ENCODE results near the gene HECW1.

HECW1 gene

DNA sequence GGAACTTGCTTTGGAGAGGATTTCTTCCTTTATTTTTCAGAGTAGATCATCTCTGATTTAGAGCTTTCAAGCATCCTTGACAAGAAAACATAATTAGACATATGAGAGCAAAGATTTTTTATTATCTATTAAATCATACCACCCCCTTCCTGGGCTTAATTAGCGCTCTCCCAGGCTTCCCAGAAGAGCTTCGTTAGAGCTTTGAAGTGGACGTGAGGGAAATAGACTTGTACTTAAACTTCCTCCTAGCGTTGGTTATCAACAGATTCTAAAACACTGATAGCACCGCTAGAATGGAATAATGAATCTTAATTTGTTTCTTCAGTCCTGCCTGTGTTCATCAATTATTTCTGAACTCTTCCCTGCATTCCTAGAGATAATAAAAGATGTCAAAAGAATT lies 296.5 kb downstream of the HECW1 start:
- no peak overlapping the region for H3K27ac ChIP-seq
- TF ChIP-seq, protein P1, sequence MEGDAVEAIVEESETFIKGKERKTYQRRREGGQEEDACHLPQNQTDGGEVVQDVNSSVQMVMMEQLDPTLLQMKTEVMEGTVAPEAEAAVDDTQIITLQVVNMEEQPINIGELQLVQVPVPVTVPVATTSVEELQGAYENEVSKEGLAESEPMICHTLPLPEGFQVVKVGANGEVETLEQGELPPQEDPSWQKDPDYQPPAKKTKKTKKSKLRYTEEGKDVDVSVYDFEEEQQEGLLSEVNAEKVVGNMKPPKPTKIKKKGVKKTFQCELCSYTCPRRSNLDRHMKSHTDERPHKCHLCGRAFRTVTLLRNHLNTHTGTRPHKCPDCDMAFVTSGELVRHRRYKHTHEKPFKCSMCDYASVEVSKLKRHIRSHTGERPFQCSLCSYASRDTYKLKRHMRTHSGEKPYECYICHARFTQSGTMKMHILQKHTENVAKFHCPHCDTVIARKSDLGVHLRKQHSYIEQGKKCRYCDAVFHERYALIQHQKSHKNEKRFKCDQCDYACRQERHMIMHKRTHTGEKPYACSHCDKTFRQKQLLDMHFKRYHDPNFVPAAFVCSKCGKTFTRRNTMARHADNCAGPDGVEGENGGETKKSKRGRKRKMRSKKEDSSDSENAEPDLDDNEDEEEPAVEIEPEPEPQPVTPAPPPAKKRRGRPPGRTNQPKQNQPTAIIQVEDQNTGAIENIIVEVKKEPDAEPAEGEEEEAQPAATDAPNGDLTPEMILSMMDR (conservative IDR thresholded peaks at IDR 0.05), result no peak

DNA sequence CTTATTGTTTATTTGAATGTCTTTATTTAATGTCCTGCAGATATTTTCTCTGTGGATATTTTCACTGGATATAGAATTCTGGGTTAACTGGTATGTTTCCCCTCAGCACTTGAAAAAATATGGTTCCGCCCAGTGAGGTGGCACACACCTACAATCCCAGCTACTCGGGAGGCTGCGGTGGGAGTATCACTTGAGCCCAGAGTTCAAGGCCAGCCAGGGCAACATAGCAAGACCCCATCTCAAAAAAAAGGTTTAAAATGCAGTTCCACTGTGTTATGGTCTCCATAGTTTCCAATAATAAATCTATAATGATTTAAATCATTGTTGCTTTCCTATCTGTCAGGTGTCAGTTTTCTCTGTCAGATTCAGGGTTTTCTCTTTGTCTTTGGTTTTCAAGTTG lies 305.0 kb downstream of the HECW1 start:
- no peak overlapping the region for H3K27ac ChIP-seq
- TF ChIP-seq, protein P1 (conservative IDR thresholded peaks at IDR 0.05), result no peak

DNA sequence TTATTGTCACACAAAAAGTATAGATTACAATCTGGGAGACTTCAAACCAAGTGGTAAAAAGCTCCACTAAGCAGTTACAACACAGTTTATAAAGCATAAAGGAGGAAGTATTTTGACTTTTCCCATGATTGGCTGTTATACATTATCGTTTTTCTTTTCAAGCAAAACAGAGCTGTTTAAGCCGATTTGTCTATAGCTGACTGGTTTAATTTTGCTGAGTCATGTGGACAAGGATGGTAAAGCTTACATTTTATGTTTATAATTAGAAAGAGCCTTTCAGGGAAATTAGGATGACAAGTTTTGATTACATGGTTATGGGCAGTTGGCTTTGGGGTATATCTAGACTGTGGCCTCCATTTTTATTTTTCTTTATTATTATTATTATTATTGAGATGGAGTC lies 318.0 kb downstream of the HECW1 start:
- TF ChIP-seq, protein P1 (conservative IDR thresholded peaks at IDR 0.05), result no peak
- no peak overlapping the region for H3K27ac ChIP-seq

DNA sequence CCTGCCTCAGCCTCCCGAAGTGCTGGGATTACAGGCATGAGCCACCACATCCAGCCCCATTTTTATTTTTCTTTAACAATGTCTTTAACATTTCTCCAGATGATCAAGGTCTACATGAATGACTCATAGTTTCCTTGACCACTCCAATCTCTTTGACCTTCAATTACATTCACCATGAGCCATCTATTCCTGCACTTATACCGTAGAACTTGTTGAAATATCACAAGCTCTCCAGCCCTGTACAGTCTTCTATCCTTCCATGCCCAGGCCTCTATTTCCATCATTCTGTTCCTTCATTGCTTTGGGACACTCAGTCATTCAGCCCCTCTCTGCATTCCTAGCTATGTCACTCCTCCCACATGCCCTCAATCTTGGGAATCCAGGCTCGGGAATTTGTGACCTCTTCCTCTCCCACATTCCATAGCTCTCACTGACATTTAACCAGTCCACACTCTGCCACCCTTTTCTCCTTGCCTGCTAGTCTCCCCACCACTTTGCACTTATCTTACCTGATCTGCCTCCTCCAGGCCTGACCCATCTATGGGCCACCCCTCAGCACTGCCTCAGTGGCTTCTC lies 318.7 kb downstream of the HECW1 start:
- TF ChIP-seq, protein P1 (conservative IDR thresholded peaks at IDR 0.05), result no peak
- H3K27ac ChIP-seq, result no peak overlapping the region

DNA sequence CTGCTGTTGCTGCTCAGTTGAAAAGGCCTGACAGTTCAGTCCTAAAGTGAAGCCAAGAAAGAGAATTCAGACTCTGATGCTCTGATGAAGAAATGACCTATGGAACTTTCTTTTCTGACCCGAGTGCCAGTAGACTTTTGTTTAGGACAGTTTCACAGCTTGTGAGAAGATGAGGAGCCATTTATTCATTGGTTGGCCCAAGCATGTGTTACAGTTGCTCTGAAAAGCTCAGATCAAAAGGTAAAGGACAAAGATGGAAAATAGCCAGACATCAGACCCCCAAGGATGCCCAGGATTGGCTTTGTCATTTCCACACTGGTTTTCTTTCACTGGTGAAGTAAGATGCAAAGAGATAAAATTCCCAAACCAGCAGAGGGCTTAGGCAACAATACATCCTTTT lies 321.2 kb downstream of the HECW1 start:
- TF ChIP-seq, protein P1 (conservative IDR thresholded peaks at IDR 0.05), result no peak
- no peak overlapping the region for H3K27ac ChIP-seq

DNA sequence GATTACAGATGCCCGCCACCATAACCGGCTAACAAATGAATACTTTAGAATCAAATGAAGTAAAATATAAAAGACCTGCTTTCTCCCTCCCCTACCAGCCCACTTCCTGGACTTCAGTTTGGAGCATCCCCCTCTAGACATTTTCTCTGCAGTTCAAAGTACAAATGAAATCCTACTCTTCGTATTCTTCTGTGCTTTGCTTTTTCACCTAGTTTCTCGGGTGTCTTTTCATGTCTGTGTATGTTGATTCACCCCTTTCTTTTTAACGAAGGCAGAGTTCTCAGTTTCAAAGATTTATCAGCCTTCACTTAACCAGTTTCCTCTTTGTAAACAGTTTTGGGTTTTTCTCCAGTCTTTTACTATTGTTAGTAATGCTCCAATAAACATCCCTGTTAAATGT lies 324.6 kb downstream of the HECW1 start:
- H3K27ac ChIP-seq, result no peak overlapping the region
- TF ChIP-seq, protein P1 (conservative IDR thresholded peaks at IDR 0.05), result no peak

DNA sequence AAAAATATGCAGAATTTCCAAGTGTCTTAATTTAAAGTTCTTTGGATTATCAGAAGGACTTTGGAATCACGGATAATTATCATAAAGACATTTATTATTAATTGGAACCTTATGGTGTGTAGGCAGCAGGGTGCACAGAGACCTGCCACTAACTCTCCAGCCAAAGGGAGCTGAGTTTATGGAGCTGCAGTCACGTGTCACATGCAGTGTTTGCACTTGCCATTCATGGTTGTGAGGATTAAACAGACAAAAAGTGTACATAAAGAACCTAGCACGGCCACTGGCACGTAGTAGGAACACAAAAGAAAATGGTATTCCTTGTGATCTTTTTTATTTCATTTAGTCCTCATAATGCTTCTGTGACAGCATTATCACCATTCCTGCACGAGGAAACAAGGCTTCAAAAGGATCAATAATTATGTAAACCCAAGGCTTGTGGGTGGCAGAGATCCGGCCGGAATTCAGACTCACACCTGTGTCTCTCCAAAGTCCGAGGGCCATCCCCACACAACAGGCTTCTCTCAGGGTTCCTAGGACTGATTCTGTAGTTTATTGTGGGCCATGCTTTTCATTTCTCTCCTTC lies 326.5 kb downstream of the HECW1 start:
- TF ChIP-seq, protein P1 (conservative IDR thresholded peaks at IDR 0.05), result no peak
- H3K27ac ChIP-seq, result no peak overlapping the region

Data from VCaP (cell line).